ENCODE results near the gene RDM1. TPM values are rescaled to one million over a fixed set of nuclear protein-coding genes. Genes with fewer than 3 reads are reported as not detected.

RDM1 gene
- total and polyA plus RNA-seq, 7 experiments from 2014 or later, result 0.39 to 6.9 TPM; not detected in 5

- Histone ChIP-seq H3K4me3 (ENCODE audit: low read length) (no peak overlapping the region), H3K9me3 (ENCODE audit: control insufficient read depth in 2 of 3, low read length in 3 of 3) (no peaks in the 10 kb centered on the region), H3K36me3 (ENCODE audit: control insufficient read depth in 2 of 3, insufficient read depth in 3 of 3, low read length in 3 of 3) (no peaks in the 10 kb centered on the region), H3K4me1 (ENCODE audit: control insufficient read depth in 2 of 2, insufficient read depth in 2 of 2, low read length in 2 of 2) (no peaks in the 10 kb centered on the region), H3K27ac (ENCODE audit: low read depth, low read length) (no peak overlapping the region), H3K27me3 (ENCODE audit: control insufficient read depth in 2 of 2, insufficient read depth in 2 of 2, low read length in 2 of 2) (no peaks in the 10 kb centered on the region)
- Mint-ChIP-seq H3K4me1 (peaks cover 0 to 9% (median 0%) of the 10 kb centered on the region in 7 donors), H3K9me3 (no peaks in the 10 kb centered on the region), H3K27ac (no peak overlapping the region), H3K4me3 (no peak overlapping the region), H3K27me3 (peaks cover 0 to 13% (median 5%) of the 10 kb centered on the region in 5 donors), H3K36me3 (no peaks in the 10 kb centered on the region)
- CTCF ChIA-PET, result no interaction called here
- intact Hi-C loops (cut with micrococcal nuclease), result loop anchor here in 1 of 2 donors (5.0 kb wide), 1 partner anchor 1265 kb away; no protein-coding TSS in a partner anchor
- ATAC-seq (no peak), DNase-seq (no peak)
- POLR2A ChIA-PET, result no interaction called here
Observed at GRCh38 chr17:35972066-35972465, 41.5 kb upstream of the RDM1 start.

- Histone ChIP-seq H3K27ac (ENCODE audit: low read depth, low read length) (no peak overlapping the region), H3K4me1 (ENCODE audit: control insufficient read depth in 2 of 2, insufficient read depth in 2 of 2, low read length in 2 of 2) (no peaks in the 10 kb centered on the region), H3K4me3 (ENCODE audit: low read length) (no peak overlapping the region), H3K27me3 (ENCODE audit: control insufficient read depth in 2 of 2, insufficient read depth in 2 of 2, low read length in 2 of 2) (no peaks in the 10 kb centered on the region), H3K9me3 (ENCODE audit: control insufficient read depth in 2 of 3, low read length in 3 of 3) (no peaks in the 10 kb centered on the region), H3K36me3 (ENCODE audit: control insufficient read depth in 2 of 3, insufficient read depth in 3 of 3, low read length in 3 of 3) (no peaks in the 10 kb centered on the region)
- H3K36me3 Mint-ChIP-seq, result no peaks in the 10 kb centered on the region
- ChIA-PET POLR2A (no interaction called here), CTCF (interaction anchor here (0.6 to 1.1 kb wide), 3 partner anchors 8 to 513 kb away, joined by 3 to 4 read pairs (median 3); no protein-coding TSS in a partner anchor)
- H3K27me3 Mint-ChIP-seq, result peaks cover 0 to 19% (median 0%) of the 10 kb centered on the region in 5 donors
- intact Hi-C loops (cut with micrococcal nuclease), result loop anchor here (1.0 to 5.0 kb wide), 7 partner anchors 103 to 1268 kb away; no protein-coding TSS in a partner anchor
- DNase-seq, result peak; percentile 4 to 67 (median 41)
- no peak overlapping the region for H3K27ac Mint-ChIP-seq
- H3K4me1 Mint-ChIP-seq, result peaks cover 0 to 4% (median 0%) of the 10 kb centered on the region in 7 donors
- H3K9me3 Mint-ChIP-seq, result no peaks in the 10 kb centered on the region
- no peak overlapping the region for H3K4me3 Mint-ChIP-seq
- ATAC-seq, result peak; percentile 73
Observed at GRCh38 chr17:35969558-35970380, 39.2 kb upstream of the RDM1 start.

DNA sequence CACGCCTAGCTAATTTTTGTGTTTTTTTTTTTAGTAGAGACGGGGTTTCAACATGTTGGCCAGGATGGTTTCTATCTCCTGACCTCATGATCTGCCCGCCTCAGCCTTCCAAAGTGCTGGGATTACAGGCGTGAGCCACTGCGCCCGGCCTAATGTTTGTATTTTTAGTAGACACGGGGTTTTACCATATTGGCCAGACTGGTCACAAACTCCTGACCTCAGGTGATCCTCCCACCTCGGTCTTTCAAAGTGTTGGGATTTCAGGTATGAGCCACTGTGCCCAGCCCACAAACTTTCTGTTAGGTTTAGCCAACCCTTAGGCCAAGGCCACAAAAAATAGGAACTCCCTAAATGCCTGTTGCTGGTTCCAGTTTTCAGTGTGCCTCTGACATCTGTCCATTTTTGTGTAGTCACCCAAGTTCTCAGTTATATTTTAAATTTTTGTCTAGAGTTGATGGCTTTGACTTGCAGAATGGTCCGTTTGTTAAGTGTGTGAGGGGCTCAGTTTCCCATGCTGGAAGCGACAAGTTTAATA, 38.0 kb upstream of the RDM1 start:
- H3K36me3 Mint-ChIP-seq, result no peaks in the 10 kb centered on the region

DNA sequence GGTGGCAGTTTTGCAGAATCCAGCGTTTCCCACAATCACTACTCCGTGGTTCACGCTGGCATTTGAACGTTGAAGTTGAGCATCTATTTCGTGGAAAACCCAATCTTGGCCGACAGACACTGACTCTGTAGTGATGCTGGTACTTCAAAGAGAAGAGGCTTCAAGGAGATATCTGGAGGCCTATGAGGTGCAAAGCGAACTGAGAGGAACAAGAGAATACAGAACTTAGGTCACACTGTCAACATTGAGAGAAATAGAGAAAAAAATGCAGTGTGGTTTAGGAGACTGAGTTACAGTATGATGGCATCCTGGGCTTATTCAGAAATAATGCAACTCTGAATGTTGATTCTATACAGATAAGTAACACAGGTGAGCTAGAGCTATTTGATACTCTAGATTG, 34.7 kb upstream of the RDM1 start:
- Histone ChIP-seq H3K36me3 (ENCODE audit: control insufficient read depth in 2 of 3, insufficient read depth in 3 of 3, low read length in 3 of 3) (no peaks in the 10 kb centered on the region), H3K4me3 (ENCODE audit: low read length) (no peak overlapping the region), H3K9me3 (ENCODE audit: control insufficient read depth in 2 of 3, low read length in 3 of 3) (no peaks in the 10 kb centered on the region), H3K4me1 (ENCODE audit: control insufficient read depth in 2 of 2, insufficient read depth in 2 of 2, low read length in 2 of 2) (no peaks in the 10 kb centered on the region), H3K27me3 (ENCODE audit: control insufficient read depth in 2 of 2, insufficient read depth in 2 of 2, low read length in 2 of 2) (no peaks in the 10 kb centered on the region), H3K27ac (ENCODE audit: low read depth, low read length) (no peak overlapping the region)
- no peak overlapping the region for H3K4me3 Mint-ChIP-seq
- no peaks in the 10 kb centered on the region for H3K36me3 Mint-ChIP-seq
- no peak overlapping the region for H3K27ac Mint-ChIP-seq
- ATAC-seq (no peak), DNase-seq (no peak)
- H3K9me3 Mint-ChIP-seq, result no peaks in the 10 kb centered on the region
- ChIA-PET POLR2A (no interaction called here), CTCF (interaction anchor here (0.6 kb wide), 1 partner anchor 369 kb away, joined by 3 read pairs; no protein-coding TSS in a partner anchor)
- peaks cover 0 to 4% (median 0%) of the 10 kb centered on the region in 7 donors for H3K4me1 Mint-ChIP-seq
- peaks cover 0 to 20% (median 7%) of the 10 kb centered on the region in 5 donors for H3K27me3 Mint-ChIP-seq
- intact Hi-C loops (cut with micrococcal nuclease), result loop anchor here in 1 of 2 donors (5.0 kb wide), 1 partner anchor 118 kb away; no protein-coding TSS in a partner anchor

More for the DNA sequence above, 38.0 kb upstream of the RDM1 start:
- DNase-seq (no peak), ATAC-seq (no peak)
- Mint-ChIP-seq H3K27me3 (peaks cover 0 to 23% (median 0%) of the 10 kb centered on the region in 5 donors), H3K9me3 (no peaks in the 10 kb centered on the region), H3K4me1 (peaks cover 0 to 4% (median 0%) of the 10 kb centered on the region in 7 donors), H3K4me3 (no peak overlapping the region), H3K27ac (no peak overlapping the region)
- H3K4me1 ChIP-seq (ENCODE audit: control insufficient read depth in 2 of 2, insufficient read depth in 2 of 2, low read length in 2 of 2), result no peaks in the 10 kb centered on the region
- no peak overlapping the region for H3K27ac ChIP-seq (ENCODE audit: low read depth, low read length)
- no peaks in the 10 kb centered on the region for H3K9me3 ChIP-seq (ENCODE audit: control insufficient read depth in 2 of 3, low read length in 3 of 3)
- intact Hi-C loops (cut with micrococcal nuclease), result loop anchor here (1.0 to 5.0 kb wide), 6 partner anchors 104 to 515 kb away; no protein-coding TSS in a partner anchor
- H3K27me3 ChIP-seq (ENCODE audit: control insufficient read depth in 2 of 2, insufficient read depth in 2 of 2, low read length in 2 of 2), result no peaks in the 10 kb centered on the region
- ChIA-PET CTCF (interaction anchor here (1.1 kb wide), 2 partner anchors 9 to 515 kb away, joined by 3 to 4 read pairs; no protein-coding TSS in a partner anchor), POLR2A (no interaction called here)
- H3K4me3 ChIP-seq (ENCODE audit: low read length), result no peak overlapping the region
- H3K36me3 ChIP-seq (ENCODE audit: control insufficient read depth in 2 of 3, insufficient read depth in 3 of 3, low read length in 3 of 3), result no peaks in the 10 kb centered on the region

- Mint-ChIP-seq H3K27ac (no peak overlapping the region), H3K9me3 (no peaks in the 10 kb centered on the region), H3K4me3 (no peak overlapping the region), H3K27me3 (peaks cover 0 to 26% (median 12%) of the 10 kb centered on the region in 5 donors), H3K36me3 (no peaks in the 10 kb centered on the region), H3K4me1 (no peaks in the 10 kb centered on the region)
- ATAC-seq (no peak), DNase-seq (no peak)
- Histone ChIP-seq H3K9me3 (ENCODE audit: control insufficient read depth in 2 of 3, low read length in 3 of 3) (no peaks in the 10 kb centered on the region), H3K4me3 (ENCODE audit: low read length) (no peak overlapping the region), H3K4me1 (ENCODE audit: control insufficient read depth in 2 of 2, insufficient read depth in 2 of 2, low read length in 2 of 2) (no peaks in the 10 kb centered on the region), H3K27ac (ENCODE audit: low read depth, low read length) (no peak overlapping the region), H3K27me3 (ENCODE audit: control insufficient read depth in 2 of 2, insufficient read depth in 2 of 2, low read length in 2 of 2) (no peaks in the 10 kb centered on the region), H3K36me3 (ENCODE audit: control insufficient read depth in 2 of 3, insufficient read depth in 3 of 3, low read length in 3 of 3) (no peaks in the 10 kb centered on the region)
- CTCF ChIA-PET, result interaction anchor here (0.6 kb wide), 2 partner anchors 31 to 183 kb away, joined by 3 read pairs; no protein-coding TSS in a partner anchor
- POLR2A ChIA-PET, result no interaction called here
- intact Hi-C loops (cut with micrococcal nuclease), result no loop called here
Observed at GRCh38 chr17:35963663-35964062, 33.1 kb upstream of the RDM1 start.

GRCh38 chr17:35953720-35954119, 23.1 kb upstream of the RDM1 start:
- H3K27ac ChIP-seq (ENCODE audit: low read depth, low read length), result no peak overlapping the region
- POLR2A ChIA-PET, result no interaction called here
- H3K27me3 Mint-ChIP-seq, result peaks cover 0 to 52% (median 9%) of the 10 kb centered on the region in 5 donors
- H3K4me1 ChIP-seq (ENCODE audit: control insufficient read depth in 2 of 2, insufficient read depth in 2 of 2, low read length in 2 of 2), result no peaks in the 10 kb centered on the region
- H3K4me1 Mint-ChIP-seq, result peaks cover 0 to 2% (median 0%) of the 10 kb centered on the region in 7 donors
- H3K36me3 ChIP-seq (ENCODE audit: control insufficient read depth in 2 of 3, insufficient read depth in 3 of 3, low read length in 3 of 3), result no peaks in the 10 kb centered on the region
- DNase-seq, result no peak
- intact Hi-C loops (cut with micrococcal nuclease), result no loop called here
- H3K9me3 ChIP-seq (ENCODE audit: control insufficient read depth in 2 of 3, low read length in 3 of 3), result no peaks in the 10 kb centered on the region
- peaks cover 0 to 4% (median 0%) of the 10 kb centered on the region in 11 donors for H3K9me3 Mint-ChIP-seq
- ATAC-seq, result no peak
- H3K36me3 Mint-ChIP-seq, result peaks cover 0 to 4% (median 0%) of the 10 kb centered on the region in 5 donors
- H3K27me3 ChIP-seq (ENCODE audit: control insufficient read depth in 2 of 2, insufficient read depth in 2 of 2, low read length in 2 of 2), result no peaks in the 10 kb centered on the region
- CTCF ChIA-PET, result no interaction called here
- no peak overlapping the region for H3K4me3 Mint-ChIP-seq
- no peak overlapping the region for H3K27ac Mint-ChIP-seq
- H3K4me3 ChIP-seq (ENCODE audit: low read length), result no peak overlapping the region

All from naive thymus-derived CD4-positive, alpha-beta T cell (primary cell).